ENCODE data around the gene HOXC6. TPM values are rescaled to one million over a fixed set of nuclear protein-coding genes. Genes with fewer than 3 reads are reported as not detected.

HOXC6 gene
- total and polyA plus RNA-seq, 2 of the 13 experiments (the other 11 are each of a cell fraction or from before 2014, with no cell fraction given), result not detected

GRCh38 chr12:54056110-54056509 is 27.9 kb downstream of the HOXC6 start:
- Histone ChIP-seq H3K9me3 (ENCODE audit: low read length) (no peaks in the 10 kb centered on the region), H3K79me2 (ENCODE audit: insufficient read depth, low read length) (no peaks in the 10 kb centered on the region), H3K4me3 (replicated peaks in 1 of 3; ENCODE audit: insufficient read depth in 1 of 3, low read depth in 2 of 3, low read length in 3 of 3) (no peak overlapping the region), H3K4me1 (ENCODE audit: insufficient read depth, low read length) (no peaks in the 10 kb centered on the region), H2AFZ (ENCODE audit: low read length) (no peak overlapping the region), H3K36me3 (replicated peaks in 1 of 2; ENCODE audit: control insufficient read depth in 1 of 2, insufficient read depth in 2 of 2, low read length in 2 of 2) (no peaks in the 10 kb centered on the region), H3K4me2 (ENCODE audit: low read depth, low read length) (no peak overlapping the region), H4K20me1 (ENCODE audit: insufficient read depth, low read length) (no peaks in the 10 kb centered on the region), H3K27me3 (ENCODE audit: control insufficient read depth in 1 of 2, insufficient read depth in 2 of 2, low read length in 2 of 2) (peaks cover 8 to 60% of the 10 kb centered on the region in 2 experiments; a peak in 4 of 5 replicates), H3K9ac (ENCODE audit: insufficient read depth, low read depth, low read length) (no peak overlapping the region), H3K27ac (ENCODE audit: extremely low read length, insufficient read depth, low read length) (no peak overlapping the region)
- ChIA-PET POLR2A (no interaction called here), CTCF (ENCODE audit: low intra/inter-chr PET ratio, low total read pairs) (no interaction called here)
- intact Hi-C loops (cut with micrococcal nuclease; ENCODE audit: unreplicated experiment) (no loop called here), in situ Hi-C loops (cut with HindIII; ENCODE audit: extremely low pct_ligation_motif_present, low pct_unique_long_range_greater_than_20kb) (no loop called here)
- no TSS peak for BruUV-seq (replicated peaks)
- FAIRE-seq (no peak), ATAC-seq (no peak), DNase-seq (ENCODE audit: low spot score) (no peak)
- TF ChIP-seq, protein P1, sequence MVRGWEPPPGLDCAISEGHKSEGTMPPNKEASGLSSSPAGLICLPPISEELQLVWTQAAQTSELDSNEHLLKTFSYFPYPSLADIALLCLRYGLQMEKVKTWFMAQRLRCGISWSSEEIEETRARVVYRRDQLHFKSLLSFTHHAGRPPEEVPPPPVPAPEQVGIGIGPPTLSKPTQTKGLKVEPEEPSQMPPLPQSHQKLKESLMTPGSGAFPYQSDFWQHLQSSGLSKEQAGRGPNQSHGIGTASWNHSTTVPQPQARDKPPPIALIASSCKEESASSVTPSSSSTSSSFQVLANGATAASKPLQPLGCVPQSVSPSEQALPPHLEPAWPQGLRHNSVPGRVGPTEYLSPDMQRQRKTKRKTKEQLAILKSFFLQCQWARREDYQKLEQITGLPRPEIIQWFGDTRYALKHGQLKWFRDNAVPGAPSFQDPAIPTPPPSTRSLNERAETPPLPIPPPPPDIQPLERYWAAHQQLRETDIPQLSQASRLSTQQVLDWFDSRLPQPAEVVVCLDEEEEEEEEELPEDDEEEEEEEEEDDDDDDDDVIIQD (CRISPR knock-in tag; IDR thresholded peaks at IDR 0.05; ENCODE audit: low read depth), result no peak
- TF ChIP-seq NFIC (IDR thresholded peaks at IDR 0.05; ENCODE audit: low read length) (no peak), SATB2 (CRISPR knock-in tag; IDR thresholded peaks at IDR 0.05) (no peak), ZNF556 (CRISPR knock-in tag; IDR thresholded peaks at IDR 0.05; ENCODE audit: borderline replicate concordance) (no peak), ZZZ3 (CRISPR knock-in tag; IDR thresholded peaks at IDR 0.05; ENCODE audit: borderline replicate concordance) (no peak), PHF8 (CRISPR knock-in tag; IDR thresholded peaks at IDR 0.05) (no peak), NAIF1 (CRISPR knock-in tag; IDR thresholded peaks at IDR 0.05; ENCODE audit: borderline replicate concordance) (no peak), RXRA (CRISPR knock-in tag; IDR thresholded peaks at IDR 0.05) (no peak), ZNF615 (CRISPR knock-in tag; IDR thresholded peaks at IDR 0.05; ENCODE audit: borderline replicate concordance) (no peak), AKAP8 (CRISPR knock-in tag; IDR thresholded peaks at IDR 0.05) (no peak), ZNF225 (CRISPR knock-in tag; IDR thresholded peaks at IDR 0.05) (no peak), ZFY (CRISPR knock-in tag; IDR thresholded peaks at IDR 0.05) (no peak), ZNF850 (CRISPR knock-in tag; conservative IDR thresholded peaks at IDR 0.05) (no peak), HOXA5 (CRISPR knock-in tag; IDR thresholded peaks at IDR 0.05) (no peak), PCBP2 (optimal IDR thresholded peaks at IDR 0.05; ENCODE audit: low read depth, low read length, poor library complexity, severe bottlenecking) (no peak), ZBTB21 (CRISPR knock-in tag; IDR thresholded peaks at IDR 0.05) (no peak), PHF5A (CRISPR knock-in tag; IDR thresholded peaks at IDR 0.05; ENCODE audit: low read depth, unreplicated experiment) (no peak)

Measured in HepG2 (cell line).